WTC11 (cell line): Measurements from ENCODE around the gene USO1. TPM values are rescaled to one million over a fixed set of nuclear protein-coding genes. Genes with fewer than 3 reads are reported as not detected.

Experiments
- AR ChIP-seq: fragments of 250-450 bp; sonication (Bioruptor Pico); IDR thresholded peaks from 2 replicates; pipeline ENCODE4 v1.9.0; 2021; ENCODE audit warnings: mild to moderate bottlenecking
- ATF2 ChIP-seq: sonication (generic); formaldehyde crosslinking; IDR thresholded peaks from 2 replicates; pipeline ENCODE4 v1.8.1; 2022; ENCODE audit warnings: low read depth, missing genetic modification reagents, borderline replicate concordance
- ATF6 ChIP-seq: sonication (generic); formaldehyde crosslinking; IDR thresholded peaks from 2 replicates; pipeline ENCODE4 v1.8.1; 2023; ENCODE audit warnings: mild to moderate bottlenecking, missing genetic modification reagents
- CBFB ChIP-seq: sonication (generic); formaldehyde crosslinking; IDR thresholded peaks from 2 replicates; pipeline ENCODE4 v1.8.1; 2022; ENCODE audit warnings: mild to moderate bottlenecking, low read depth, missing genetic modification reagents
- E2F5 ChIP-seq: sonication (generic); formaldehyde crosslinking; IDR thresholded peaks from 2 replicates; pipeline ENCODE4 v1.8.1; 2022; ENCODE audit warnings: mild to moderate bottlenecking, moderate library complexity, missing genetic modification reagents
- ELF4 ChIP-seq: sonication (generic); formaldehyde crosslinking; IDR thresholded peaks from 2 replicates; pipeline ENCODE4 v1.8.1; 2022; ENCODE audit warnings: low read depth, mild to moderate bottlenecking, moderate library complexity, missing genetic modification reagents
- GABPB1 ChIP-seq: sonication (generic); formaldehyde crosslinking; IDR thresholded peaks from 2 replicates; pipeline ENCODE4 v1.8.1; 2023; ENCODE audit warnings: mild to moderate bottlenecking, missing genetic modification reagents
- HMGXB4 ChIP-seq: sonication (generic); formaldehyde crosslinking; IDR thresholded peaks from 2 replicates; pipeline ENCODE4 v1.8.1; 2023; ENCODE audit warnings: mild to moderate bottlenecking, moderate library complexity, missing genetic modification reagents
- IRF2 ChIP-seq: sonication (generic); formaldehyde crosslinking; IDR thresholded peaks from 2 replicates; pipeline ENCODE4 v1.8.0; 2022; ENCODE audit warnings: low read depth, missing genetic modification reagents, borderline replicate concordance
- MAX ChIP-seq: sonication (generic); formaldehyde crosslinking; IDR thresholded peaks from 2 replicates; pipeline ENCODE4 v1.8.0; 2022; ENCODE audit warnings: mild to moderate bottlenecking, missing genetic modification reagents
- NFATC4 ChIP-seq: fragments of 250-450 bp; sonication (Bioruptor Pico); IDR thresholded peaks from 2 replicates; pipeline ENCODE4 v1.9.0; 2021; ENCODE audit warnings: mild to moderate bottlenecking
- OVOL2 ChIP-seq: fragments of 250-450 bp; sonication (Bioruptor Pico); IDR thresholded peaks from 2 replicates; pipeline ENCODE4 v1.9.0; 2021; ENCODE audit warnings: mild to moderate bottlenecking, borderline replicate concordance
- PRDM15 ChIP-seq: sonication (generic); formaldehyde crosslinking; IDR thresholded peaks from 2 replicates; pipeline ENCODE4 v1.8.0; 2022; ENCODE audit warnings: missing genetic modification reagents
- RORB ChIP-seq: fragments of 250-450 bp; sonication (Bioruptor Pico); IDR thresholded peaks from 2 replicates; pipeline ENCODE4 v1.9.0; 2021; ENCODE audit warnings: mild to moderate bottlenecking
- SMAD4 ChIP-seq: sonication (generic); formaldehyde crosslinking; IDR thresholded peaks from 2 replicates; pipeline ENCODE4 v1.8.0; 2022; ENCODE audit warnings: mild to moderate bottlenecking, missing genetic modification reagents
- SOX15 ChIP-seq: fragments of 250-450 bp; sonication (Bioruptor Pico); IDR thresholded peaks from 2 replicates; pipeline ENCODE4 v1.9.0; 2021; ENCODE audit warnings: mild to moderate bottlenecking
- USF1 ChIP-seq: sonication (generic); formaldehyde crosslinking; IDR thresholded peaks from 2 replicates; pipeline ENCODE4 v1.8.0; 2022; ENCODE audit warnings: mild to moderate bottlenecking, missing genetic modification reagents
- total RNA-seq: library from RNA; stranded (reverse); gene quantifications from 3 replicates; pipeline ENCODE4 v1.2.3, GENCODE V29; 2021
- TF ChIP-seq, protein P1 (sequence below): sonication (generic); formaldehyde crosslinking; IDR thresholded peaks from 2 replicates; pipeline ENCODE4 v1.8.0; 2022; ENCODE audit warnings: mild to moderate bottlenecking, missing genetic modification reagents
- TF ChIP-seq, protein P2 (sequence below): sonication (generic); formaldehyde crosslinking; conservative IDR thresholded peaks from 2 replicates; pipeline ENCODE4 v1.8.1; 2022; ENCODE audit warnings: mild to moderate bottlenecking, missing genetic modification reagents
- TF ChIP-seq, protein P3 (sequence below): sonication (generic); formaldehyde crosslinking; IDR thresholded peaks from 2 replicates; pipeline ENCODE4 v1.8.1; 2023; ENCODE audit warnings: mild to moderate bottlenecking, missing genetic modification reagents

The USO1 gene
- total RNA-seq, 1 experiment from 2014 or later, result 162 TPM

DNA sequence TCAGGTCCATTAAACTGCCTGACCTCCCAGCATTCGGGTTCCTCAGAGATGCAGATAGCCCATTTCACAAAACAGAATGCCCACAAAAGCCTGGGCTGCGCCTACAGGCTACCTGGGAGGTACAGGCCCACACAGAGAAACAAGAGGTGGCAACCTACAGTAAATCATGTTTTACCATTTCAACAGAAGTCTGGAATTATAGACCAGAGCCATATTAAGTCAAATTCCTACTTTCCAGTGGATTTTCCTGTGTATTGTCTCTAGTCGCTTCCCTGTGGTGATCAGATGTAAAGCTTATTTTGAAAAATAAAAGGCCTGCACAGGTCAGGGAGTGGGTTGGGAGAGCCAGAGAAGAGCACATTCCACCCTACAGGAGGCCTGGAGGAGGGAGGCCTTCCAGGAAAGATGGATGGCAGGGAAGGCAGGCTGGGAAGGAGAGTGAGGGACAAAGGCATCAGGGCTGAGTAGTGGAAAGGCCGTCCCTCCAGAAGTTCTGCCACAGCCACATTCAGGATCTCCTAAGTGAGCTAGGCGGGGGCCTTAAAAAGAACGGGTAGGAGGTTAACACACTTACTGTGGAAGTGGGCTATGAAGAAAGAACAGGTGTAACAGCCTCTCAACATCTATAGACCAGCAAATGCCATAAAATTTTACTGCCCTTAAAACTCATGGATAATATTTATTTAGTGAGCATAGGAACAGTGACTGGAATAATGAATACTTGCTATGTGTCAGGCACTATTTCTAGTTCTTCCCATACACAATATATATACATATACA, 19.0 kb upstream of the USO1 start (continued):
- TF ChIP-seq, protein P1, sequence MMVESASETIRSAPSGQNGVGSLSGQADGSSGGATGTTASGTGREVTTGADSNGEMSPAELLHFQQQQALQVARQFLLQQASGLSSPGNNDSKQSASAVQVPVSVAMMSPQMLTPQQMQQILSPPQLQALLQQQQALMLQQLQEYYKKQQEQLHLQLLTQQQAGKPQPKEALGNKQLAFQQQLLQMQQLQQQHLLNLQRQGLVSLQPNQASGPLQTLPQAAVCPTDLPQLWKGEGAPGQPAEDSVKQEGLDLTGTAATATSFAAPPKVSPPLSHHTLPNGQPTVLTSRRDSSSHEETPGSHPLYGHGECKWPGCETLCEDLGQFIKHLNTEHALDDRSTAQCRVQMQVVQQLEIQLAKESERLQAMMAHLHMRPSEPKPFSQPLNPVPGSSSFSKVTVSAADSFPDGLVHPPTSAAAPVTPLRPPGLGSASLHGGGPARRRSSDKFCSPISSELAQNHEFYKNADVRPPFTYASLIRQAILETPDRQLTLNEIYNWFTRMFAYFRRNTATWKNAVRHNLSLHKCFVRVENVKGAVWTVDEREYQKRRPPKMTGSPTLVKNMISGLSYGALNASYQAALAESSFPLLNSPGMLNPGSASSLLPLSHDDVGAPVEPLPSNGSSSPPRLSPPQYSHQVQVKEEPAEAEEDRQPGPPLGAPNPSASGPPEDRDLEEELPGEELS, result peak; percentile 50; the same call in 1 of the 2 replicates
- no peak for TF ChIP-seq HMGXB4 (CRISPR knock-in tag)
- 0 out of 2 replicates have a peak, but pooled peaks have one; percentile 40 for TF ChIP-seq CBFB (CRISPR knock-in tag)
- TF ChIP-seq, protein P2, sequence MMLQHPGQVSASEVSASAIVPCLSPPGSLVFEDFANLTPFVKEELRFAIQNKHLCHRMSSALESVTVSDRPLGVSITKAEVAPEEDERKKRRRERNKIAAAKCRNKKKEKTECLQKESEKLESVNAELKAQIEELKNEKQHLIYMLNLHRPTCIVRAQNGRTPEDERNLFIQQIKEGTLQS (CRISPR knock-in tag), result no peak
- no peak for TF ChIP-seq PRDM15 (CRISPR knock-in tag)
- TF ChIP-seq SOX15 (CRISPR knock-in tag), result no peak
- TF ChIP-seq ELF4 (CRISPR knock-in tag), result no peak
- TF ChIP-seq NFATC4, result no peak
- TF ChIP-seq OVOL2, result no peak
- TF ChIP-seq, protein P3, sequence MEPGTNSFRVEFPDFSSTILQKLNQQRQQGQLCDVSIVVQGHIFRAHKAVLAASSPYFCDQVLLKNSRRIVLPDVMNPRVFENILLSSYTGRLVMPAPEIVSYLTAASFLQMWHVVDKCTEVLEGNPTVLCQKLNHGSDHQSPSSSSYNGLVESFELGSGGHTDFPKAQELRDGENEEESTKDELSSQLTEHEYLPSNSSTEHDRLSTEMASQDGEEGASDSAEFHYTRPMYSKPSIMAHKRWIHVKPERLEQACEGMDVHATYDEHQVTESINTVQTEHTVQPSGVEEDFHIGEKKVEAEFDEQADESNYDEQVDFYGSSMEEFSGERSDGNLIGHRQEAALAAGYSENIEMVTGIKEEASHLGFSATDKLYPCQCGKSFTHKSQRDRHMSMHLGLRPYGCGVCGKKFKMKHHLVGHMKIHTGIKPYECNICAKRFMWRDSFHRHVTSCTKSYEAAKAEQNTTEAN, result no peak
- TF ChIP-seq MAX (CRISPR knock-in tag), result peak; percentile 46; the same call in 1 of the 2 replicates
- no peak for TF ChIP-seq USF1 (CRISPR knock-in tag)
- TF ChIP-seq RORB (CRISPR knock-in tag), result no peak
- TF ChIP-seq SMAD4 (CRISPR knock-in tag), result no peak
- TF ChIP-seq ATF2 (CRISPR knock-in tag), result no peak
- TF ChIP-seq GABPB1 (CRISPR knock-in tag), result no peak
- TF ChIP-seq IRF2 (CRISPR knock-in tag), result no peak
- TF ChIP-seq ATF6 (CRISPR knock-in tag), result no peak
- no peak for TF ChIP-seq AR (CRISPR knock-in tag)
- no peak for TF ChIP-seq E2F5 (CRISPR knock-in tag)
